Astrocyte (in vitro differentiated cells and primary cell): ENCODE measurements around the gene PHKG2. TPM values are rescaled to one million over a fixed set of nuclear protein-coding genes. Genes with fewer than 3 reads are reported as not detected.
A peak's percentile ranks its signal among the peaks of the same experiment; 100 is the strongest.

Experiments used
- DNase-seq: peaks from one replicate; pipeline ENCODE4 v3.0.0-alpha.2; 2010; ENCODE audit warnings: low read depth
- FAIRE-seq: peaks from 2 replicates; lab custom pipeline; 2011; peaks lifted over from hg19 to GRCh38; lab: Jason Lieb, UNC
- H2AFZ ChIP-seq: 2 replicates; pipeline ENCODE4 v1.6.0; 2012; ENCODE audit warnings: low read depth, low read length, inconsistent platforms
- H3K27ac ChIP-seq: 2 replicates; pipeline ENCODE4 v1.5.1; 2011; ENCODE audit warnings: low read depth, low read length, inconsistent platforms
- H3K27me3 ChIP-seq: 2 replicates; pipeline ENCODE4 v1.6.0; 2011; ENCODE audit warnings: low read length, inconsistent platforms; ENCODE audit not compliant: insufficient read depth
- H3K36me3 ChIP-seq: 2 replicates; pipeline ENCODE4 v1.5.1; 2011; ENCODE audit warnings: low read length, inconsistent platforms; ENCODE audit not compliant: insufficient read depth
- H3K4me1 ChIP-seq: 2 replicates; pipeline ENCODE4 v1.5.1; 2011; ENCODE audit warnings: low read length, inconsistent platforms; ENCODE audit not compliant: insufficient read depth
- H3K4me2 ChIP-seq: 2 replicates; pipeline ENCODE4 v1.6.0; 2012; ENCODE audit warnings: low read length, inconsistent platforms
- H3K4me3 ChIP-seq: 2 replicates; pipeline ENCODE4 v1.5.1; 2011; ENCODE audit warnings: low read depth, mild to moderate bottlenecking, low read length, inconsistent platforms; ENCODE audit not compliant: insufficient read depth
- H3K79me2 ChIP-seq: 2 replicates; pipeline ENCODE4 v1.6.0; 2012; ENCODE audit warnings: mild to moderate bottlenecking, low read length, inconsistent platforms; ENCODE audit not compliant: insufficient read depth
- H3K9ac ChIP-seq: 2 replicates; pipeline ENCODE4 v1.6.0; 2012; ENCODE audit warnings: mild to moderate bottlenecking, low read length, inconsistent platforms
- H3K9me3 ChIP-seq: 2 replicates; pipeline ENCODE4 v1.5.1; 2012; ENCODE audit warnings: low read depth, mild to moderate bottlenecking, low read length, inconsistent platforms; ENCODE audit not compliant: insufficient read depth
- H4K20me1 ChIP-seq: 2 replicates; pipeline ENCODE4 v1.6.0; 2012; ENCODE audit warnings: low read length, inconsistent platforms; ENCODE audit not compliant: insufficient read depth
- H3K27ac Mint-ChIP-seq: one replicate; pipeline ENCODE4 v1.8.0; 2021; ENCODE audit warnings: mild to moderate bottlenecking, mixed read lengths; ENCODE audit not compliant: unreplicated experiment
- H3K27me3 Mint-ChIP-seq: one replicate; pipeline ENCODE4 v1.8.0; 2021; ENCODE audit warnings: low read depth, mixed read lengths; ENCODE audit not compliant: unreplicated experiment
- H3K36me3 Mint-ChIP-seq: one replicate; pipeline ENCODE4 v1.8.0; 2021; ENCODE audit warnings: low read depth, mixed read lengths; ENCODE audit not compliant: unreplicated experiment
- H3K4me1 Mint-ChIP-seq: one replicate; pipeline ENCODE4 v1.8.0; 2021; ENCODE audit warnings: low read depth, mixed read lengths; ENCODE audit not compliant: unreplicated experiment
- H3K4me3 Mint-ChIP-seq: one replicate; pipeline ENCODE4 v1.8.0; 2021; ENCODE audit warnings: mild to moderate bottlenecking, moderate library complexity, mixed read lengths; ENCODE audit not compliant: unreplicated experiment
- H3K9me3 Mint-ChIP-seq: one replicate; pipeline ENCODE4 v1.8.0; 2021; ENCODE audit warnings: mild to moderate bottlenecking, mixed read lengths; ENCODE audit not compliant: unreplicated experiment
- EZH2 ChIP-seq: IDR thresholded peaks from 2 replicates; pipeline ENCODE4 v1.6.1; 2012; ENCODE audit warnings: mild to moderate bottlenecking, low read length, inconsistent platforms; ENCODE audit not compliant: insufficient read depth
- total RNA-seq: library from RNA; stranded (reverse); gene quantifications from 2 replicates; pipeline ENCODE4 v1.2.1, GENCODE V29; 2021
- TF ChIP-seq, protein P1 (sequence below): IDR thresholded peaks from 2 replicates; pipeline ENCODE4 v1.5.1; 2011; ENCODE audit warnings: low read depth, mild to moderate bottlenecking, inconsistent platforms, low read length, moderate library complexity; ENCODE audit not compliant: insufficient read depth

PHKG2 gene
- total RNA-seq, 1 donor from 2014 or later: 34.2 TPM

GRCh38 chr16:30785126-30786106 is 37.2 kb downstream of the PHKG2 start:
- Mint-ChIP-seq H3K4me3 (peak overlapping the region; percentile 90), H3K27ac (no peak overlapping the region), H3K36me3 (peaks cover 7% of the 10 kb centered on the region), H3K4me1 (peaks cover 4% of the 10 kb centered on the region), H3K27me3 (no peaks in the 10 kb centered on the region), H3K9me3 (no peaks in the 10 kb centered on the region)
- Histone ChIP-seq H4K20me1 (peaks cover 31% of the 10 kb centered on the region), H3K79me2 (peaks cover 49% of the 10 kb centered on the region), H3K9ac (peak overlapping the region; percentile 96), H3K4me3 (peak overlapping the region; percentile 87), H3K9me3 (no peaks in the 10 kb centered on the region), H3K4me1 (peaks cover 12% of the 10 kb centered on the region), H2AFZ (no peak overlapping the region), H3K27me3 (no peaks in the 10 kb centered on the region), H3K4me2 (peak overlapping the region; percentile 99), H3K27ac (peak overlapping the region; percentile 52), H3K36me3 (peaks cover 3% of the 10 kb centered on the region)
- no peak for DNase-seq
- FAIRE-seq: no peak
- no peak for TF ChIP-seq EZH2
- TF ChIP-seq, protein P1, sequence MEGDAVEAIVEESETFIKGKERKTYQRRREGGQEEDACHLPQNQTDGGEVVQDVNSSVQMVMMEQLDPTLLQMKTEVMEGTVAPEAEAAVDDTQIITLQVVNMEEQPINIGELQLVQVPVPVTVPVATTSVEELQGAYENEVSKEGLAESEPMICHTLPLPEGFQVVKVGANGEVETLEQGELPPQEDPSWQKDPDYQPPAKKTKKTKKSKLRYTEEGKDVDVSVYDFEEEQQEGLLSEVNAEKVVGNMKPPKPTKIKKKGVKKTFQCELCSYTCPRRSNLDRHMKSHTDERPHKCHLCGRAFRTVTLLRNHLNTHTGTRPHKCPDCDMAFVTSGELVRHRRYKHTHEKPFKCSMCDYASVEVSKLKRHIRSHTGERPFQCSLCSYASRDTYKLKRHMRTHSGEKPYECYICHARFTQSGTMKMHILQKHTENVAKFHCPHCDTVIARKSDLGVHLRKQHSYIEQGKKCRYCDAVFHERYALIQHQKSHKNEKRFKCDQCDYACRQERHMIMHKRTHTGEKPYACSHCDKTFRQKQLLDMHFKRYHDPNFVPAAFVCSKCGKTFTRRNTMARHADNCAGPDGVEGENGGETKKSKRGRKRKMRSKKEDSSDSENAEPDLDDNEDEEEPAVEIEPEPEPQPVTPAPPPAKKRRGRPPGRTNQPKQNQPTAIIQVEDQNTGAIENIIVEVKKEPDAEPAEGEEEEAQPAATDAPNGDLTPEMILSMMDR: no peak

DNA sequence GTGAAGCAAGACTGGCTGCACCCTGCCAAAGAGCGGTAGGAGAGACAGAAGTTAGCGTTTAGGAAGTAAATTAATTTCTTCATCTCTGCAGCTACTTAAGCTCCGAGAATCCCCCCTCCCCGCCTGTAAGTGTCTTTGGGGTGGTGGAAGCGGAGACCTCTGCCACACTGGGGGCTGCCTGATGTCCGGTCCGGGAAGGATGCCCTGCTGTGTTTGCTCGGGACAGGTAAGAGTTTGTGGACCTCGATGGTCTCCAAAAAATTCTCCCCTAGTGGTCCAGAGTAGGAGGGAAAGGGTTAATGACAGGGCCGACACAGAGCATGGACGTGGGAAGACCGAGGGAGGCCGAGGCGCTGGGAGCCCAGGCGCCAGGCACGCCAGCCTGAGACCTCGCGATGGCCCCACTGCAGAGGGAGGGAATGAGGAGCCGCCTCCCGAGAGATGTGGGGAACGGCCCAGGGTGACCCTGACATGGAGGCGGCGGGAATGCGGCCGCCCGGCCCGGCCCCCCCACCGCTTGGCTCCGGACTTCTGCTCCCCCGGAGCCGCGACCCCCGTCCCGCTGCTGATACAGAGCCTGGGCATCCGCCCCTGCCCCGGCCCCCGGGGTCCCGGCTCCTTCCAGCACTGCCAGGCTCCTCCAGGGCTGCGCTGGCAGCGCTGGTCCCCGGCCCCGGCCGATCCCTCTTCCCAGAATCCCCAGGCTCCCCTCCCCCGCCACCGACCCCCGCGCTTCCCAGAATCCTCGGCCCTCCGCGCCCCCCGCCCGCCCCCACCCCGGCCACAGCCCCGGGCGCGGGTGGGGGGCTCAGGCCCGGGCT is 38.1 kb downstream of the PHKG2 start:
- peak overlapping the region; percentile 78 for H3K27ac Mint-ChIP-seq
- TF ChIP-seq EZH2: no peak
- TF ChIP-seq, protein P1: no peak
- Histone ChIP-seq H3K79me2 (peaks cover 49% of the 10 kb centered on the region), H3K27me3 (no peaks in the 10 kb centered on the region), H3K4me2 (peak overlapping the region; percentile 99), H3K4me3 (peak overlapping the region; percentile 87), H3K27ac (peak overlapping the region; percentile 83), H4K20me1 (peaks cover 24% of the 10 kb centered on the region), H3K4me1 (peaks cover 12% of the 10 kb centered on the region), H3K36me3 (peaks cover 3% of the 10 kb centered on the region), H2AFZ (peak overlapping the region; percentile 56), H3K9ac (peak overlapping the region; percentile 96), H3K9me3 (no peaks in the 10 kb centered on the region)
- H3K27me3 Mint-ChIP-seq: peaks cover 3% of the 10 kb centered on the region
- FAIRE-seq (no peak), DNase-seq (peak; percentile 45)
- peaks cover 4% of the 10 kb centered on the region for H3K4me1 Mint-ChIP-seq
- peaks cover 7% of the 10 kb centered on the region for H3K36me3 Mint-ChIP-seq
- no peaks in the 10 kb centered on the region for H3K9me3 Mint-ChIP-seq
- peak overlapping the region; percentile 90 for H3K4me3 Mint-ChIP-seq
